Testis (tissue), 3 donors: Measurements from ENCODE around the gene SPACA7. TPM values are rescaled to one million over a fixed set of nuclear protein-coding genes. Genes with fewer than 3 reads are reported as not detected.
A peak's percentile ranks its signal among the peaks of the same experiment; 100 is the strongest.

ENCODE experiments used
- DNase-seq: peaks from one replicate; pipeline ENCODE4 v3.0.0-alpha.2; 2019
- H3K27ac ChIP-seq, 2 donors: fragments of 200-600 bp; sonication (generic); one replicate each; pipeline ENCODE4 v1.5.1; 2019
- H3K27me3 ChIP-seq: fragments of 200-600 bp; sonication (generic); one replicate; pipeline ENCODE4 v1.5.1; 2019
- H3K36me3 ChIP-seq: fragments of 200-600 bp; sonication (generic); one replicate; pipeline ENCODE4 v1.5.1; 2017; ENCODE audit warnings: low read depth; ENCODE audit errors: missing control alignments
- H3K4me1 ChIP-seq: fragments of 200-600 bp; sonication (generic); one replicate; pipeline ENCODE4 v1.5.1; 2019
- H3K4me3 ChIP-seq, 2 donors: fragments of 200-600 bp; sonication (generic); one replicate each; pipeline ENCODE4 v1.5.1; 2017 to 2019
- H3K9me3 ChIP-seq: fragments of 200-600 bp; sonication (generic); one replicate; pipeline ENCODE4 v1.5.1; 2017
- CTCF ChIP-seq, 3 experiments: fragments of 450-650 bp in 2 of 3; fragments of 200-600 bp in 1 of 3; sonication (generic) in 1 of 3; IDR thresholded peaks; one replicate each; pipeline ENCODE4 v1.5.1; 2016 to 2019; ENCODE audit warnings: antibody characterized with exemption in 3 of 3, mild to moderate bottlenecking in 2 of 3, moderate library complexity in 1 of 3
- POLR2A ChIP-seq: fragments of 450-650 bp; IDR thresholded peaks from one replicate; pipeline ENCODE4 v1.6.1; 2017; ENCODE audit warnings: antibody characterized with exemption, mild to moderate bottlenecking, moderate library complexity
- WGBS, 2 donors: methylation state at CpG; one replicate each; pipeline ENCODE4 v1.1.5; 2018; 5-methylcytosine and 5-hydroxymethylcytosine counted together
- intact Hi-C: fragments of 100-400 bp; cut with DNase I; formaldehyde crosslinking; loops from one replicate; pipeline ENCODE4 v1.15.1; 2023; ENCODE audit warnings: low total_unique reads
- polyA plus RNA-seq: library from polyadenylated mRNA; stranded (reverse); fragments of 350-450 nt; fragmentation: Illumina TruSeq; extraction: RNeasy Lipid Tissue Mini Kit (QIAGEN cat#74804); gene quantifications from one replicate; pipeline ENCODE4 v1.2.3, GENCODE V29; 2014; ENCODE audit warnings: low read depth, low replicate concordance; ENCODE audit not compliant: insufficient read depth
- total RNA-seq, 2 donors: library from RNA; depleted of rRNA; stranded (reverse); fragments of >200 nt; gene quantifications; one replicate each; pipeline ENCODE4 v1.2.3, GENCODE V29; 2016

The SPACA7 gene
- total and polyA plus RNA-seq, 3 donors from 2014 or later = 27.7 to 97.6 (median 63.0) TPM

- WGBS, 2 donors = 70 to 78% methylated on average over 16 of the region's 16 CpGs
- intact Hi-C loops = no loop called here
These were observed 42.2 kb upstream of the SPACA7 start for GRCh38 chr13:112333756-112334543.

GRCh38 chr13:112335135-112335534 is 41.0 kb upstream of the SPACA7 start:
- intact Hi-C loops = no loop called here
- Histone ChIP-seq H3K9me3 (no peaks in the 10 kb centered on the region), H3K4me1 (no peaks in the 10 kb centered on the region), H3K27ac (no peak overlapping the region), H3K27me3 (no peaks in the 10 kb centered on the region), H3K4me3 (no peak overlapping the region), H3K36me3 (no peaks in the 10 kb centered on the region)
- 77% methylated on average over 7 to 9 of the region's 9 CpGs for WGBS, 2 donors
- no peak for TF ChIP-seq POLR2A
- no peak for TF ChIP-seq CTCF (IDR thresholded peaks at IDR 0.05)
- no peak for DNase-seq

More at GRCh38 chr13:112333756-112334543, 42.2 kb upstream of the SPACA7 start:
- DNase-seq = no peak
- Histone ChIP-seq H3K27ac (no peak overlapping the region), H3K4me1 (no peaks in the 10 kb centered on the region), H3K27me3 (no peaks in the 10 kb centered on the region), H3K4me3 (no peak overlapping the region), H3K9me3 (no peaks in the 10 kb centered on the region), H3K36me3 (no peaks in the 10 kb centered on the region)
- TF ChIP-seq POLR2A = no peak
- TF ChIP-seq CTCF (IDR thresholded peaks at IDR 0.05) = no peak

DNA sequence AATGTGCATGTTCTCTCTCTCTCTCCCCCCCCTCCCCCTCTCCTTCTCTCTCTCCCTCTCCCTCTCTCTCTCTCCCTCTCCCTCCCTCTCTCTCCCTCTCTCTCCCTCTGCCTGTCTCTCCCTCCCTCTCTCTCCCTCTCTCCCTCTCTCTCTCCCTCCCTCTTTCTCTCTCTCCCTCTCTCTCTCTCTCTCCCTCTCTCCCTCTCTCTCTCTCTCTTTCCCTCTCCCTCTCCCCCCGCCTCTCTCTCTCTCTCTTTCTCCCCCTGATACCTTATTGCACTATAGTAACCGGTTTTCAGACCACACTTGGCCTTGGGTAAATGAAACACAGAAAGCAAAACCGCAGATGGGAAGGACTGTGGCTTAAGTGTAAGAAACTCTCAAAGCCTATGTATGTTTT is 34.7 kb upstream of the SPACA7 start:
- intact Hi-C loops = no loop called here
- WGBS, 2 donors = 26 to 49% methylated on average over 3 of the region's 3 CpGs
- H3K27me3 ChIP-seq = no peaks in the 10 kb centered on the region
- H3K36me3 ChIP-seq = no peaks in the 10 kb centered on the region
- no peak overlapping the region for H3K4me3 ChIP-seq
- no peak for DNase-seq
- no peak overlapping the region for H3K27ac ChIP-seq
- TF ChIP-seq CTCF (IDR thresholded peaks at IDR 0.05) (no peak), POLR2A (no peak)
- no peaks in the 10 kb centered on the region for H3K9me3 ChIP-seq
- H3K4me1 ChIP-seq = no peaks in the 10 kb centered on the region

DNA sequence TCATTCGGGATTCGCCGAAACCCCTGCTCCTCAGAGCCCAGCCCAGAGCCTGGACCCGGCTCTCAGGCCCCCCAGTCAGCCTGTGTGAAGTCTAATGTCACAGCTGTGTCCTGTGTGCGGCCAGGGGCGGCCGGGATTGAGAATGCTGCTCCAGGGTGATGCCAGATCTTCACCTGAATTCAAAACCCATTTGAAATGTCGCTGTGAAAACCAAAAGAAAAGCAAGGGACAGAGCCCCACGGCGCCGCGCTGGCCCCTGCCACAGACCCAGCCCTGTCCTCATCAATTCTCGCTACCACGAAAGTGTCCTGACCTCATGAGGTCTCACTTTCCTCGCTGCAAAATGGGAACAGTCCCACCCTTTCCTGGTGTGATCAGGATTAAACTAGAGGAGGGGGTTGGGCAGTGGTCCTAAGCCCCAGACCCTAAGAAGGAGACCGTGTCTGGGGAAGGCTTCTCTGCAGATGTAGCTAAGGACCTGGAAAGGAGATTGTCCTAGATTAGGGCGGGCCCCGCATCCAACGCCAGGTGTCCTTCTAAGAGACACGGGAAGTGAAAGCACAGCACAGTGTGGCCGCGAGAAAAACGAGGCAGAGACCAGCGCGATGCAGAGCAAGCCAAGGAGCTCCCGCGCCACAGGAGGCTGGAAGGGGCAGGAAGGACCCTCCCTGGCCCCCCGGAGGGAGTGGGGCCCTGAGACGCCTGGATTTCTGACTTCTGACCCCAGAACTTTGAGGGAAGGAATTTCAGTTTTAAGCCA is 34.0 kb upstream of the SPACA7 start:
- Histone ChIP-seq H3K27ac (no peak overlapping the region), H3K9me3 (no peaks in the 10 kb centered on the region), H3K36me3 (no peaks in the 10 kb centered on the region), H3K4me1 (no peaks in the 10 kb centered on the region), H3K27me3 (no peaks in the 10 kb centered on the region), H3K4me3 (peak overlapping the region in 1 of 2 donors; percentile 18)
- WGBS, 2 donors = 56 to 59% methylated on average over 19 to 29 of the region's 29 CpGs
- no peak for DNase-seq
- intact Hi-C loops = no loop called here
- TF ChIP-seq POLR2A = no peak
- no peak for TF ChIP-seq CTCF (IDR thresholded peaks at IDR 0.05)
